ENCODE results near the gene TMEM100. TPM values are rescaled to one million over a fixed set of nuclear protein-coding genes. Genes with fewer than 3 reads are reported as not detected.

TMEM100 gene
- total and polyA plus RNA-seq, 2 experiments from 2014 or later = 0.10 to 0.73 TPM

- Histone ChIP-seq H4K20me1 (replicated peaks; ENCODE audit: insufficient read depth) (no peaks in the 10 kb centered on the region), H3F3A (replicated peaks; ENCODE audit: low read depth) (no peaks in the 10 kb centered on the region), H3K27ac (ENCODE audit: low read depth) (no peak overlapping the region), H3K36me3 (ENCODE audit: insufficient read depth) (no peaks in the 10 kb centered on the region), H3K4me2 (no peak overlapping the region), H3K4me1 (ENCODE audit: insufficient read depth) (peaks cover 13% of the 10 kb centered on the region), H3K9me2 (ENCODE audit: insufficient read depth) (no peaks in the 10 kb centered on the region), H3K79me2 (replicated peaks; ENCODE audit: insufficient read depth) (no peaks in the 10 kb centered on the region), H3K4me3 (no peak overlapping the region), H2AFZ (peak overlapping the region; percentile 15; the same call in 1 of the 2 replicates), H3K27me3 (ENCODE audit: insufficient read depth) (no peaks in the 10 kb centered on the region)
- no peak overlapping the region for H3K4me3 Mint-ChIP-seq
- H3K27ac Mint-ChIP-seq = no peak overlapping the region
- H3K9me3 Mint-ChIP-seq = no peaks in the 10 kb centered on the region
- TF ChIP-seq ZNF462 (CRISPR knock-in tag; IDR thresholded peaks at IDR 0.05) (no peak), ETS1 (IDR thresholded peaks at IDR 0.05) (no peak), ZNF114 (CRISPR knock-in tag; IDR thresholded peaks at IDR 0.05) (no peak), POLR2AphosphoS5 (IDR thresholded peaks at IDR 0.05; ENCODE audit: low read depth) (no peak), EZH2 (IDR thresholded peaks at IDR 0.05; ENCODE audit: low read depth, unreplicated experiment) (no peak), REST (IDR thresholded peaks at IDR 0.05; ENCODE audit: unreplicated experiment) (no peak), CTCF (conservative IDR thresholded peaks at IDR 0.05; ENCODE audit: low read depth in 2 of 2) (no peak), STAT1 (IDR thresholded peaks at IDR 0.05; ENCODE audit: unreplicated experiment) (no peak), CREB1 (CRISPR knock-in tag; IDR thresholded peaks at IDR 0.05; ENCODE audit: low read depth) (no peak), JUNB (IDR thresholded peaks at IDR 0.05; ENCODE audit: unreplicated experiment) (no peak), NANOG (IDR thresholded peaks at IDR 0.05; ENCODE audit: borderline replicate concordance) (no peak), ZNF331 (CRISPR knock-in tag; IDR thresholded peaks at IDR 0.05; ENCODE audit: low read depth) (no peak), EZH2phosphoT487 (IDR thresholded peaks at IDR 0.05; ENCODE audit: unreplicated experiment) (no peak)
- DNase-seq (ENCODE audit: low spot score) (no peak), ATAC-seq (no peak)
- no peaks in the 10 kb centered on the region for H3K27me3 Mint-ChIP-seq (ENCODE audit: insufficient read depth, low read depth, poor library complexity)
- H3K36me3 Mint-ChIP-seq (ENCODE audit: low read depth) = no peaks in the 10 kb centered on the region
- H3K4me1 Mint-ChIP-seq = peaks cover 23% of the 10 kb centered on the region
These were observed 15.4 kb upstream of the TMEM100 start for GRCh38 chr17:55737976-55738501.
